Esophagus mucosa (tissue), 1 donor: ENCODE measurements around the gene SLC22A3. TPM values are rescaled to one million over a fixed set of nuclear protein-coding genes. Genes with fewer than 3 reads are reported as not detected.
"Not testable (repeated sequence)": the region's sequence is repeated elsewhere in the genome, so short reads cannot be mapped to it uniquely, and the experiment has no call there.

ENCODE experiments used
- ATAC-seq: fragments of 200-7000 bp; cut with Tn5 transposase; one replicate; pipeline ENCODE4 v1.9.1; 2020
- total RNA-seq: library from RNA; stranded (reverse); gene quantifications from one replicate; pipeline ENCODE4 v1.2.4, GENCODE V29; 2023
- donor health status: DM: yes; HTN: yes; CAD: no.

SLC22A3 gene
- total RNA-seq, 1 donor from 2014 or later: 8.0 TPM

DNA sequence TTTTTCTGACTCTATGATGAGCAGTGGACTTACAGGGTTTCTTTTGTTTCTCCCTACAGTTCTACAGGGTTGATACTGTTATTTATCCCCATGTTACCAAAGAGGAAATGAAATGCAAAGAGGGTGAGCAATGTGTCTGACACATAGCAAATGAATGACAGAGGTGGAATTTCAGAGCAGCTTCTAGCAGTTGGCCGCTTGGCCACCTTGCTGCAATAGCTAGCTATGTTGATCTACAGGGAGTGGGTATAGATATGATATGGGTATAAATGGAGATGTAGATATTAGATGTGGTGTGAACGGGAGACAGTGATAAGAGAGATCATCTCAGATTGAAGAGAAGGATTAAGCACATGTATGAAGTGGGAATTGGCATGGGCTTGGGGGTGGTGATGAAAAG, 10.9 kb upstream of the SLC22A3 start:
- peak; percentile 89 for ATAC-seq

DNA sequence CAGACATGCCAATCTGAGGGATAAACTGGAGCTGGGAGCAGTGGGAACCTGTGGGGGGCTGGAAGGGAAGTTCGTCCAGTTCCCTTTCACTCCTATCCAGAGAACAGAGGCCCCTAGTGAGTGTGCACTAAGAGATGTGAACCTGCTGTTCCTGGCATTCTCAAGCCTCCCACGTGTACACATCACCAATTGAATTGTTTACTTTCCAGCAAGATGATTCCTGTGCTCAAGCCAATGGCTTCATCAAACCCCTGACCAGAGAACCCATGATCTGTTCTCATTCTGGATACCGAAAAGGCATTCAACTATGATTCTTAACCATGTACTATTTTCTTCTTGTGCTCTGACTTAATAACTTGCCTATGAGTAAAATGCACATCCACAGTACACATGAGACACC, 10.2 kb upstream of the SLC22A3 start:
- ATAC-seq: no peak

- no peak for ATAC-seq
These were observed 5.0 kb upstream of the SLC22A3 start for GRCh38 chr6:160343144-160343543.

DNA sequence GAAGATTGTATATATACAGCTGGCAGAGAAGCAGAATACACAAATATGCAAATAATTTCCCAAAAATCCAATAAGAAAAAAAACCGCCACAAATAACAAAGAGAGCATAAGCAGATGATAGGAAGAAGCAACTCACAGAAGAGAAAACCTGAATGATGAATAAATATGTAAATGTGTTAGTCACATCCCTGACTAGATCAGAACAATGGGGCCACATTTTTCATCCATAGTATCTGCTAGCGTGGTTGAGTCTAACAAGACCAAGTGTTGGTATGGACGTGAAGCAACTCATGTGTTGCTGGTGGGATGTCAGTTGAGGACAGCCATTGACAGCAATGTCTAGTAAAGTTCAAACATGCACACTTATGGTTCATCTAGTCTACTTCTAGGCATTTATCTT, 3.9 kb upstream of the SLC22A3 start:
- ATAC-seq: no peak

DNA sequence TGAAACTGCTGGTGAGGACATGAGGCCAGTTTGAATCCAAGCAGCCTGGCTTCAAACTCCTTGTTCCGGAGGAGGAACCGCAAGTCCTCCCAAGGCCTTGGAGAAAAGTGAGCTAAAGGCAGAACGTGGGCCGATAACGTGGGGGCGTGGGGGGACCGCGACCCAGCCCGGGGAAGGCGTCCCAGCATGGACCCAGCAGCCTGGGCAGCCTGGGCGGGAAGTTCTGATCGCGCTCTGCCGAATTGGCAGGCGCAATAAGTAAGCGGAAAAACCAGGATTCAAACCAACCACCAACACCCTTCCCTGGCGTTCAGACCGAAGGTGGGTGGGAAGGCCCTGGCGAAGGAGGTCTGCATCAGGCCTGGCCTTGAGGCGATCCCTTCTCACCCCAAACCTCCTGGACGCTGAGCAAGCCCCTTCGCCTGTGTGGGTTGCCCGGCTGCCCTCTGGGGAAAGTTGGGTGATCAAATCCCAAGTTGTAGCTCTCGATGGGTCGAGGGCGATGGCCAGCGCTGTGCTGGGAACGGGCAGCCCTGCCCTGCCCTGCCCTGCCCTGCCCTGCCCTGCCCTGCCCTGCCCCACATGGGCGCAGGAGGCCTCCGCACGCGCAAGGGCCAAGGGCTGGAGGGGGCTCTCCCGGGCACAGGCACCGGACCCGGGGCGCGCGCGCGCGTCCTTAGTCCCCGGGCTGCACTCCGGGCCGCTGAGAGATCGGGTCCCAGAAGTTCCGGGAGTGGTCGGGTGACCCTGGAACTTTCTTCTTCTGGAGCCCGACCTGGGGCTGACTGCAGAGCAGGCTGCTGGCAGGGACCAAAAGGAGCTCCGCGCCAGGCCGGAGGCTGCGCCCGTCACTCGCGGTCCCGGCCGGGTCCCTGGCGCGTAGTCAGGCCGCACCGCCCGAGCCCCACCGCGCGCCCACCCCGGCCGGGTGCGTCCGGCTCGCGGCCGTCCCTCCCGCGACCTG, 637 bp upstream of the SLC22A3 start:
- peak; percentile 59 for ATAC-seq

DNA sequence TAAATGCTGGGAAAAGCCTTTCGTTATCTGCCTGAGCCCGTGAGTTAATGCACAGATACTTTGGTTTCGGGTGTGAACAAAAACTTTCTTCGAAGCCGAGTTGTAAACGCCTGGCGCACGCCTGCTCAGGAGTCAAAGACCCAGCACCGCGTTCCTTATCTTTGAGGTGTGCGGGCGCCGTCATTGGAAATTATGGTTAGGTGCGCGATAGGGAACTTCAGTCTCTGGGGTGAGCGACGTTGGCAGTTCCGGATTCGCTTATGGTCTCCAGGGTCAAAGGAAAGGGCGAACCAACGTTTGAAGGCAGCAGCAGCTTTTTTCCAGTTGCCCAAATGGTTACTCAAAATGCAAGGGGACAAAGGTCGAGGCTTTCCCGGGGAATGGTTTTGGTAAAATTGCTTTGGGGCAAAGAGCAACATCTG, 853 bp downstream of the SLC22A3 start:
- ATAC-seq: no peak

DNA sequence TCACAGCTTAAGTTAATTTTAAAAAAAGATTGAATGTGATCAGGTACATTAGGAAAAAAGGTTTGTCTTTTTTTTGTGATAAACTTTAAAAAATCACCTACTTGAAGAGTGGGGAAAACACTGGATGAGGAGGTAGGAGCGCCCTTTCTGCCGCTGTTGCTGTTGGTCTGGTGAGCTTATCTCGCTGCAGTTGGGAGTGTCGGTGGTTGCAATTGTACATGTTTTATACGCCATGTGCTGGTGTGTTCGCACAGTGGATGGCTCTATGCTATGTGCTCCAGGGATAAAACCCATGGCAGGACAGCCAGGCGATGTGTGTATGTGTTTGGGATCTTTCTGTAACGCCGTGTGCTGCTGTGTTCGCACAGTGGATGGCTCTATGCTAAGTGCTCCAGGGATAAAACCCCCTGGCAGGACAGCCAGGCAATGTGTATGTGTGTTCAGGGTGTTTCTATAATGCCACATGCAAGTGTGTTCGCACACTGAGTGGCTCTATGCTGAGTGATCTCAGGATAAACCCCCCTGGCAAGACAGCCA, 1.7 kb downstream of the SLC22A3 start:
- ATAC-seq: no peak

- no peak for ATAC-seq
These were observed 5.8 kb downstream of the SLC22A3 start for GRCh38 chr6:160353950-160354496.

GRCh38 chr6:160355001-160355400, 6.8 kb downstream of the SLC22A3 start:
- peak; percentile 99 for ATAC-seq

GRCh38 chr6:160356074-160356744, 8.0 kb downstream of the SLC22A3 start:
- no peak for ATAC-seq

DNA sequence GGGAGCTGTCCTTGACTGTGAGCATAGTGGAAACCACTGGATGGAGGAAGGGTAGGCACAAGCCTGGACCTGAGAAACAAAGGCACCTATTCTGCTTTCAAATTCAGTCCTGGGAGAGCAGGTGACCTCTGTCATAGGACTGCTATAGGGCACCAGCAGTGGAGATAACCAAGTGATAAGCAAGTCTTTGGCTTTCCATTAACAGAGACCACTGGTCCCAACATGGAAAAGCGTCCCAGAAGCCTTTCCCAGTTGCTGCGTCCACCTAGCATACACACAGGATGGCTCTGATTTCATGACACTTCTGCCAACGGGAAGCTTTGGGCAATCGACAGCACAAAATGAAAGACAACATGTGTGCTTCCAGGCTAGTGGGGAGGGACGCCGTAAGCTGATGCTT, 8.9 kb downstream of the SLC22A3 start:
- no peak for ATAC-seq

DNA sequence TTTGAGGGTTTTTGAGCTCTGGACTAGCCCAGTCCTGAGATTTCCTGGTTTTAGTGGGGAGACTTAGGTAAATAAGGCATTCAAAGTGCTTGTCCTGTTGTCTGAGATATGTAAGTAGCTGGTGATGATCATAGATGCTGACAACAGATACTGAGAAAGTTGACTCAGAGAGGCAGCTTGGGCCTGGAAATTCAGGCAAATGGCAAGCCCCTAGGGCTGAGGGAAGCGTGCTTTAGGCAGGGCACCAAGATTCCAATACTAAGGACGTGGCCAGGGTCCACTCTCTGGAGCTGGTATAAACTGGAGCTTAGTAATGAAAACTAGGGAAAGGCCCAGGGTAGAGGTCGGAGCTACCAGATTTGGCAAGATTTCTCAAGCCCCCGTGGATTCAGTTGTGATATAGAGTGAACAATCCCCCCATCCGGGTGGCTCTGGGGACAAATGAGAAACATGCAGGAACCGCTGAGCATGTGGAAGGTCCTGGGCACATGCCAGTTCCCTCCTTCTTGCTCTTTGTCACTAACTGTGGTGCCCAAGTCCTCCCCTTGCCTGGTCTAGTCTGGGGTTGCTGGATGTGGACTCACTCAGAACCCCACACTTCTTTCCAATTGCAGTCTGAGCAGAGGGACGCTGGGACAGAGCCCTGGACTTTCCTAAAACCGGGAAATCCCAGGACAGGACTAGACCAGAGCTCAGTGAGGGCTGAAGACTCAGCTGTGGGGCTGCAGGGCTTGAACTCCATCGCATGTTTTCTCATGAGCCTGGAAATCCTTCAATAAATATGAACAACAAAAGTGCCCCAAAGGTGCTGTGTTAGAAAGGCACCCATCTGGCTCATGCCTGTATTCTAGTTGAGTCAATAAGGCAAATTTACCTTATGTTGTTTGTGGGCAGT, 10.3 kb downstream of the SLC22A3 start:
- ATAC-seq: no peak

- ATAC-seq: peak; percentile 35
These were observed 12.8 kb downstream of the SLC22A3 start for GRCh38 chr6:160360955-160361354.

- ATAC-seq: no peak
These were observed 14.4 kb downstream of the SLC22A3 start for GRCh38 chr6:160362556-160362955.

DNA sequence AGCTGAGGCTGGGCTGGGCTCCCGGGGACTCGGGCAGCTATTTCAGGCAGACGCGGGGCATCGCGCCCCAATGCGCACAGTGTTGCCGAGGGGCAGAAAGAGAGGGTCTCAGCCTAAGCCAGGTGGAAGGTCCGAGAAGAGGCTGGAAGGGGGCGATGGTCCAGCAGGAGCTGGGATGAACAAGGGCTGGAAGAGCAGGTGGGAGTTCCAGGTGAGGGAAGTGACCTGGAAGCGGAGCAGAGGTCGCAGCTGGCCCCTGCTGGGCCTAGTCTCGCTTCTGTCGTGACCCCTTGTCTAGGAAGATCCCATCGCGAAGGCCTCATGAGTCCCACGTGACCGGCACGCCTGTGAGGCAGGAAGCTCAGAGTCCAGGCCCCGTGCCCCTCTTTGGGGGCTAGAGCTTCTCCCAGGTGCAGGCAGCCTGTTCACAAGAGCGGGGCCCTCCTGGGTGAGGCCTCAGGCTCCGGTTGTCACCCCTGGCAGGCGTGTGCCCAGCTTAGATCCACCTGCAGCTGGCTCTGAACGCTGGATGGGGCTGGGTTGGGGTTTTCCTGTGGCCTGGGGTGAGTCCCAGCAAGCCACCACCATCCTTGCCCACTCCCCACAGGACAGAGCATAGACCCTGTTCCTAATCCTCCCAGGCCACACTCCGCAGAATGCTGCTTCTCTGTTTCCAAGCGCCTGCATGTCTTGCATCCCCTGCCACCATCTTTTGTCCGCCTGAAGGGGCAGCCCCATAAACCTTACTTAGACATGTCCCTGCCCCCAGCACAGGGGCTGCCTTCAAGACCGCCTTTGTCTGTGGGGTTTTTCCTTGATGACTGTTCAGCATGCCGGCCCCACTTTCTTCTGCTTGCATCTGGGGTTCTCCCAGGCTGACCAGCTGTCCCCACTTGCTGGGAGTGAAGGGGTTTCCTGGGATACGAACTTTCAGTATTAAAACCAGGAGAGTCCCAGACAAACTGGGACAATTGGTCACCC, 15.1 kb downstream of the SLC22A3 start:
- ATAC-seq: peak; percentile 6

DNA sequence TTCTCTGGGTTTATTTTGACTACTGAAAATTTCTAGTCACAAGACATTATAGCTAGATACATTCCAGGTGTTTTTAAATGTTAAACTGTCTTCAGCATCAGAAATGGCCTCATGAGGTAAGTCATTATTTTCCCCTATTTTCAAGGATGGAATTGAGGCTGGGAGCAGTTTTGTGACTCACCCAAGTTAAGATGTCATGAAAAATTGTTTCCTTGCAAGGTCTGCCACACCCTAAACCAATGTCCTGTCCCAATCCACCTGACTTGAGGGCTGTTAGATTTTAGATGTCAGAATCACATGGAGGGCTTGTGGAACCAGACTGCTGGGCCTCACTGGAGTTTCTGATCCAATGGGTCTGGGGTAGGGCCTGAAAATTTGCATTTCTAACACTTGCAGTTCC, 16.9 kb downstream of the SLC22A3 start:
- ATAC-seq: peak; percentile 70

- ATAC-seq: peak; percentile 8
These were observed 19.8 kb downstream of the SLC22A3 start for GRCh38 chr6:160367798-160368547.

DNA sequence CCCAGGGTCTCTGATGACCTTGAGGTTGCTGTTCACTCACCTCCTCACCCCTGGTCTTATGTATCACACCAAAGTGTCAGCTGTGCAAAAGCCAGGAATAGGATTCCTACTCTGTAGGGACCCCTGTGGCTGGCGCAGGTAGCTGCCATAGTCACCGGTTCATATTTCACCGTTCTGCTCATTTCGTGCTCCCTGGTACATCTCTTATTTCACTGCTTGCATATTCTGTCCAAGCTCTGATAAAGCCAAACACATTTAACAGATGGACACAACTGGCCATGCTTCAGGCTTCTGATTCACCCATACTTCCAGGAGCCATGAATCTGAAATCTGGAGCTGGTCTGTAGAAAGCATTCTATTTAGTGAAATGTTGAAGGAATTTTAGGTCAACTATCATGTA, 20.5 kb downstream of the SLC22A3 start:
- ATAC-seq: no peak

GRCh38 chr6:160373601-160374000, 25.4 kb downstream of the SLC22A3 start:
- not testable (repeated sequence) for ATAC-seq
